ENCODE data around the gene STARD8.
"Not testable (repeated sequence)": the region's sequence is repeated elsewhere in the genome, so short reads cannot be mapped to it uniquely, and the experiment has no call there.

STARD8 gene

DNA sequence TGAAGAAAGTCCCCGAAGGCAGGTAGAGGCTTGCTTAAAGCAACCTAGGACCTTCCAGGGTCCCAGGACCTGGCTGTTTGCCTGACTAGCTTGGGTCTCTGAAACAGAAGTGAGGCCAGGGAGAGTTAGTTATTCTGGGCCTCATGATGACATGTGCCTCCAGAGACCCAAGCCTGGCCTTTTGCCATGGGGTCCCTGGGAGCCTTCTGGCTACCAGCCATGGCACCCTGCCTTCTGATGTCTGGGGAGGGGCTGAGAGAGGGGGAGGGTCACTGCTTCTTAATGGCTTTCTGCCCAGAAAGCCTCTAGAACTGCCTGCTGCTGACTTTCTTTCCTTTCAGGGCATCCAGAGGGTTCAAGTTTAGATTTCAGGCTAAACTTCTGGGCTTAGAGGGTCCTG is 1.0 kb upstream of the STARD8 start:
- H3K4me1 Mint-ChIP-seq (ENCODE audit: low read depth) = no peaks in the 10 kb centered on the region
- H3K4me3 Mint-ChIP-seq = no peak overlapping the region
- H3K27me3 Mint-ChIP-seq (ENCODE audit: low read depth) = peaks cover 4% of the 10 kb centered on the region
- H3K36me3 Mint-ChIP-seq (ENCODE audit: low read depth) = no peaks in the 10 kb centered on the region
- no peak overlapping the region for H3K27ac Mint-ChIP-seq
- H3K9me3 Mint-ChIP-seq = no peaks in the 10 kb centered on the region

DNA sequence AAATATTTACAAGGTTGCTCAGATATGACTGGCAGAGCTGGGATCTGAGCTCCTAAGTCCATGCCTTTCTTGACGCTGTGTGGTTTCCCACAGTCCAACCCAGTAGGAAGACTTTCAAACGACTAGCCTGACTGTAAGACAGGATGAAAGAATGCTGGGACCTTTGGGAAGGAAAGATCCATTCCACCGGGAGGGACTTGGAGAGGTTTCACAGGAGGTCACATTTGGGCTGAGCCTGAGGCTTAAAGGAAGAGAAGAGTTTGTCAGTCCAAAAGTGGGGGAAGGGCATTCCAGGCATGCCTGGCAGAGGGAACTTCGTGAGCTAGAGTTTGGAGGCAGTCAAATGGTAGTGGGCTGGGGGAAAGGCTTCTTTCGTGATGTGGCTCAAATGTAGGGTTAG is 1.5 kb downstream of the STARD8 start:
- no peaks in the 10 kb centered on the region for H3K4me1 Mint-ChIP-seq (ENCODE audit: low read depth)
- no peaks in the 10 kb centered on the region for H3K9me3 Mint-ChIP-seq
- no peak overlapping the region for H3K27ac Mint-ChIP-seq
- peaks cover 4% of the 10 kb centered on the region for H3K27me3 Mint-ChIP-seq (ENCODE audit: low read depth)
- H3K4me3 Mint-ChIP-seq = no peak overlapping the region
- no peaks in the 10 kb centered on the region for H3K36me3 Mint-ChIP-seq (ENCODE audit: low read depth)

DNA sequence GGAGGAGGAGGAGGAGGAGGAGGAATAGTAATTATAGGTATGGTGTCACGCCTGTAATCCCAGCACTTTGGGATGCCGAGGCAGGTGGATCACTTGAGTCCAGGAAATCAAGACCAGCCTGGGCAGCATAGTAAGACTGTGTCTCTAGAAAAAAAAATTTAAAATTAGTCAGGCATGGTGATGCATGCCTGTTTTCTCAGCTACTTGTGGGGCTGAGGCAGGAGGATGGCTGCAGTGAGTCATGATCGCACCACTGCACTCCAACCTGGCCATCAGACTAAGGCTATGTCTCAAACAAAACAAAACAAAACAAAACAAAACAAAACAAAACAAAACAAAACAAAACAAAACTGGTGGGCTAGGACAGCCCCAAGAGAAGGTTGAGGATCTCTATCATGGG is 3.0 kb downstream of the STARD8 start:
- Mint-ChIP-seq H3K27ac (no peak overlapping the region), H3K4me1 (ENCODE audit: low read depth) (no peaks in the 10 kb centered on the region), H3K36me3 (ENCODE audit: low read depth) (no peaks in the 10 kb centered on the region), H3K27me3 (ENCODE audit: low read depth) (peaks cover 4% of the 10 kb centered on the region), H3K4me3 (no peak overlapping the region), H3K9me3 (no peaks in the 10 kb centered on the region)

DNA sequence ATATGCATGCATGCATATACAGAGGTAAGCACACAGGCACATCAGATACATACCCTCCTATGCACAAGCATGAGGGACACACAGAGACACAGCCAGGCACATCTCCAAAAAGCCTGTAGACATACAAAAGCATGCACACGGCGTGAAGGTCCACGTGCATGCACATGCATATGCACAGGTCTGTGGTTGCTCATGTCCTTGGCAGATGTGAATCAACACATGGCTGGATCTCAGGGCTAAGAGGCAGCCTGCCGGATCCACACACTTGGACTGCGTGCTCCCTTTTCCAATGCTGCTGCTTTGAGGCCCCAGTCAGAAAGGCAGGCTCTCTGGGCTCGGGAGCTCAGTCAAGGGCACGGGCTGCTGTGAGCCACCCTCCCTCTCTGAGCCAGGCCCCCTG is 3.6 kb downstream of the STARD8 start:
- Mint-ChIP-seq H3K4me1 (ENCODE audit: low read depth) (no peaks in the 10 kb centered on the region), H3K9me3 (no peaks in the 10 kb centered on the region), H3K27ac (no peak overlapping the region), H3K36me3 (ENCODE audit: low read depth) (no peaks in the 10 kb centered on the region), H3K27me3 (ENCODE audit: low read depth) (peaks cover 4% of the 10 kb centered on the region), H3K4me3 (no peak overlapping the region)

DNA sequence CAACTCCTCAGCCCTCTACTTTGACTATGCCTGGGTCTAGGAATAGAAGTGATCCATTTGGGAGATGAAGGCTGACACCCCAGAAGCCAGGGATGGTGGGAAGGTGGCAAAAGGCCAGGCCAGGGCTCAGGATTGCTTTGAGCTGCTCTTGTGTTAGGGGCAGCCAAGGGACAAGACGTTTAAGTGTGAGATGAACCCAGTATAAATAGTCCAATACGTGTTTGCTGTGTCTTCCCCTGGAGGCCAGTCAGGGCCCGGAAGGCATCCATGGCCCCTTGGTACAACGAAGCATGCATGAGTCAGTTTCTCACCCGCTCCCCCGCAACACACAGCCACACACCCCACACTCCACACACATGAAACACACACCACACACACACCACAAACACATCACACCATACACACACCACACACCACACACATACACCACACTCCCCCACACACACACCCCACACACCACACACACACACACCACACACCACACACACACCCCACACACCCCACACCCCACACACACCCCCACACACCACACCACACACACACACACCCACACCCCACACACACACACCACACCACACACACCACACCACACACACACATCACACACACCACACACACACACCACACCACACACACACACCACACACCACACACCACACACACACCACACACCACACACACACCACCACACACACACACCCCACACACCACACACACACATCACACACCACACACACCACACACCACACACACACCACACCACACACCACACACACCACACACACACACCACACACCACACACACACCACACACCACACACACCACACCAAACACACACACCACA is 5.1 kb downstream of the STARD8 start:
- Mint-ChIP-seq H3K9me3 (no peaks in the 10 kb centered on the region), H3K27me3 (ENCODE audit: low read depth) (peaks cover 4% of the 10 kb centered on the region), H3K4me3 (no peak overlapping the region), H3K36me3 (ENCODE audit: low read depth) (no peaks in the 10 kb centered on the region), H3K27ac (no peak overlapping the region), H3K4me1 (ENCODE audit: low read depth) (no peaks in the 10 kb centered on the region)

DNA sequence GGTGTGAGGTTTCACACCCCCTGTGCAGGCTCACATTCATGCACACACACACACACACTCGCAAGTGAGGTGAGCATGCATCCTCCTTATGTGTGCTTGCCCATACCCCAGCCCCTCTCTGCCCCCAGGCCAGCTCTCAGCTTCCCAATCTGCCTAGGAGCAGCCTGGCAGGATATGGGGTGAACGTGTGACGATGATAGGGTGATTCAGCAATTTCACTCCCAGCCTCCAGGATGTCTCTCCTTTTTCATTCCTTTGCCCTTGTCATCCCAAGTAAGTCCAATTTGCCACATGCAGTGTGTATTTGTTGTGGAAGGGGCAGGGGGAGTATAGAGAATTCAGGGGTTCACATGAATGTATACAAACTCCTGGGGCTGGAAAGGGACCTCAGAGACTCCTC is 7.2 kb downstream of the STARD8 start:
- Mint-ChIP-seq H3K27me3 (ENCODE audit: low read depth) (no peaks in the 10 kb centered on the region), H3K4me3 (no peak overlapping the region), H3K36me3 (ENCODE audit: low read depth) (no peaks in the 10 kb centered on the region), H3K4me1 (ENCODE audit: low read depth) (no peaks in the 10 kb centered on the region), H3K27ac (no peak overlapping the region), H3K9me3 (no peaks in the 10 kb centered on the region)

DNA sequence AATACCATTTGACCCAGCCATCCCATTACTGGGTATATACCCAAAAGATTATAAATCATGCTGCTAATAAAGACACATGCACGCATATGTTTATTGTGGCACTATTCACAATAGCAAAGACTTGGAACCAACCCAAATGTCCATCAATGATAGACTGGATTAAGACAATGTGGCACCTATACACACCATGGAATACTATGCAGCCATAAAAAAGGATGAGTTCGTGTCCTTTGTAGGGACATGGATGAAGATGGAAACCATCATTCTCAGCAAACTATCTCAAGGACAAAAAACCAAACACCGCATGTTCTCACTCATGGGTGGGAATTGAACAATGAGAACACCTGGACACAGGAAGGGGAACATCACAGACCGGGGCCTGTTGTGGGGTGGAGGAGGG is 9.0 kb downstream of the STARD8 start:
- not testable (repeated sequence) for H3K27me3 Mint-ChIP-seq (ENCODE audit: low read depth); H3K4me1 Mint-ChIP-seq (ENCODE audit: low read depth); H3K9me3 Mint-ChIP-seq; H3K4me3 Mint-ChIP-seq; H3K27ac Mint-ChIP-seq; H3K36me3 Mint-ChIP-seq (ENCODE audit: low read depth)

GRCh38 chrX:68658530-68658929 is 11.1 kb downstream of the STARD8 start:
- H3K4me3 Mint-ChIP-seq = no peak overlapping the region
- no peaks in the 10 kb centered on the region for H3K27me3 Mint-ChIP-seq (ENCODE audit: low read depth)
- no peaks in the 10 kb centered on the region for H3K4me1 Mint-ChIP-seq (ENCODE audit: low read depth)
- H3K36me3 Mint-ChIP-seq (ENCODE audit: low read depth) = no peaks in the 10 kb centered on the region
- H3K27ac Mint-ChIP-seq = no peak overlapping the region
- no peaks in the 10 kb centered on the region for H3K9me3 Mint-ChIP-seq

GRCh38 chrX:68659385-68659784 is 11.9 kb downstream of the STARD8 start:
- Mint-ChIP-seq H3K4me1 (ENCODE audit: low read depth) (no peaks in the 10 kb centered on the region), H3K36me3 (ENCODE audit: low read depth) (no peaks in the 10 kb centered on the region), H3K27ac (no peak overlapping the region), H3K9me3 (no peaks in the 10 kb centered on the region), H3K4me3 (no peak overlapping the region), H3K27me3 (ENCODE audit: low read depth) (no peaks in the 10 kb centered on the region)

DNA sequence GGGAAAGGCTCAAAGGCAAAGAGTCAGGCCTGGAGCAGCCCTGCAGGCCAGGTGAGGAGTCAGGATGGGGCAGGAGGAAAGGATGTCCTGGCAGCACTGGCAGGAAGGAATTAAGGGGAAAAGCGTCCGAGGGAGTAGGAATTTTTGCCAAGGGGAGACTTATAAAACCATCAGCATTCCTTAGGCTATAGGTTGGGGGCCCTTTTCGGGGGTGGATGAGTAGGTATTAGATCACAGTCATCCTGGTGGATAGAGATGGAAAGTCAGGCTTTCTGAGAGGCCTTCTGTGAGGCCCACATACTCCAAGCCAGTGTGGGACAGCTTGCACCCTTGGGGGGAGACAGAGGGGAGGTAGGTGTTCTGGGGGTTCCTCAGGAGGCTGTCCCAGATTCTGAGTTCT is 12.3 kb downstream of the STARD8 start:
- H3K27me3 Mint-ChIP-seq (ENCODE audit: low read depth) = no peaks in the 10 kb centered on the region
- no peaks in the 10 kb centered on the region for H3K36me3 Mint-ChIP-seq (ENCODE audit: low read depth)
- no peak overlapping the region for H3K4me3 Mint-ChIP-seq
- H3K4me1 Mint-ChIP-seq (ENCODE audit: low read depth) = no peaks in the 10 kb centered on the region
- no peak overlapping the region for H3K27ac Mint-ChIP-seq
- no peaks in the 10 kb centered on the region for H3K9me3 Mint-ChIP-seq

- no peaks in the 10 kb centered on the region for H3K36me3 Mint-ChIP-seq (ENCODE audit: low read depth)
- no peaks in the 10 kb centered on the region for H3K4me1 Mint-ChIP-seq (ENCODE audit: low read depth)
- no peak overlapping the region for H3K27ac Mint-ChIP-seq
- no peak overlapping the region for H3K4me3 Mint-ChIP-seq
- H3K27me3 Mint-ChIP-seq (ENCODE audit: low read depth) = no peaks in the 10 kb centered on the region
- no peaks in the 10 kb centered on the region for H3K9me3 Mint-ChIP-seq
Measured at GRCh38 chrX:68660746-68661145, 13.3 kb downstream of the STARD8 start.

DNA sequence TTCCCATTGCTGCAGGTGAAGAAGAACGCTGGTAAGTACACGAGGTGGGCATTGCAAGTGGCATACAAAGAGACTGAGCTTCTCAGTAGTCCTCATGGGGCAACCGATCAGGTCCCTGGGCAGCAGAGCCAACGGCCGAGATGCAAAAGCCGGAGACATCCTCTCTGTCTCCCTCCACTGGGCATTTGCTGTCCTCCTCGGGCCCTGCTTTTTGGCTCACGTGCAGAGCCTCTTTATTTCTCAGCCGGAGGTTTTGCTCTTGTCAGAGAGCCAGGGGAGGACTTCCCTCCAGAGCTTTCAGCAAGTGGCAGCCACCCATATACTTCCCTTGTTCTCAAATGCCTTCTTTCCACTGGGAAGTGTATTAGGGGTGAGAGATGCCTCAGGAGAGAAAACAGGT is 18.0 kb downstream of the STARD8 start:
- Mint-ChIP-seq H3K27me3 (ENCODE audit: low read depth) (peaks cover 5% of the 10 kb centered on the region), H3K36me3 (ENCODE audit: low read depth) (no peaks in the 10 kb centered on the region), H3K9me3 (no peaks in the 10 kb centered on the region)

DNA sequence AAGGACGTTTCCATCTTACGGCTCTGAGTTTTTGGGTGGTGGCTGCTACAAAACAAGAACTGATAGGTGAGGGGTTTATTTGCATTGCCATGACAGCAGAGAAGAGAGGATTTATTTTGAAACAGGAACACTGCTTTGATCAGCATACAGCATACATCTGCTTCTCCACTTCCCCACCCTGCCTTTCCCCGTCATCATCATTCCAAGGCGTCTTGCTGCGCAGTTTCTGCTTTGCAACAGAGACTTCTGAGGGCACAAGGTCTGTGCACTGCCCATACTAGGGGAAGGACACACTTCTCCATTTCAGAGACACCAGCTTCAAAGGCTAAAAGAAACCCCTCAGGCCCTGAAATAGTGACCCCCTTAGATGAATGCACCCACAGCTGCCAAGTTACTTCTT is 19.1 kb downstream of the STARD8 start:
- Mint-ChIP-seq H3K27me3 (ENCODE audit: low read depth) (peaks cover 13% of the 10 kb centered on the region), H3K9me3 (no peaks in the 10 kb centered on the region), H3K27ac (no peak overlapping the region), H3K36me3 (ENCODE audit: low read depth) (no peaks in the 10 kb centered on the region), H3K4me3 (no peak overlapping the region), H3K4me1 (ENCODE audit: low read depth) (no peaks in the 10 kb centered on the region)

More for the DNA sequence above, 18.0 kb downstream of the STARD8 start:
- Mint-ChIP-seq H3K27ac (no peak overlapping the region), H3K4me1 (ENCODE audit: low read depth) (no peaks in the 10 kb centered on the region), H3K4me3 (no peak overlapping the region)

- H3K36me3 Mint-ChIP-seq (ENCODE audit: low read depth) = no peaks in the 10 kb centered on the region
- peaks cover 13% of the 10 kb centered on the region for H3K27me3 Mint-ChIP-seq (ENCODE audit: low read depth)
- H3K4me3 Mint-ChIP-seq = no peak overlapping the region
- H3K4me1 Mint-ChIP-seq (ENCODE audit: low read depth) = no peaks in the 10 kb centered on the region
- H3K9me3 Mint-ChIP-seq = no peaks in the 10 kb centered on the region
- no peak overlapping the region for H3K27ac Mint-ChIP-seq
Measured at GRCh38 chrX:68669094-68669860, 21.8 kb downstream of the STARD8 start.

DNA sequence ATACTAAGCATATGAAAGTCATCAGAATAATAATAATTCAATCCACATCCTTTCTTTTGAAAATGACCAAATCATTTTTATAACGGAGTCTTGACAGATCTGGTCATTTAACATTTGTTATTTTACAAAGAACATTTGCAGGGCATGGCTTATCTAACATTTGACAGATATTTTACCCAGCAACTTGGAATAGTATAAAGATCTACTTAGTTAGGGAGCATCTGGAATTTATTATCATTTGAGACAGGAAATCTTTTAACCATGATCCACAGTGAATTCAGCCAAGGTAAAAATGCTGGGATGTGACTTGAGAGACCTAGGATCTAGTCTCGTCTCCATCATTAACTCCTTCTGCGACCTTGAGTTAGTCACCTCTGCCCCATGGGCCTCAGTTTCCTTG is 22.4 kb downstream of the STARD8 start:
- Mint-ChIP-seq H3K4me3 (no peak overlapping the region), H3K4me1 (ENCODE audit: low read depth) (no peaks in the 10 kb centered on the region), H3K9me3 (no peaks in the 10 kb centered on the region), H3K27ac (no peak overlapping the region), H3K27me3 (ENCODE audit: low read depth) (peaks cover 13% of the 10 kb centered on the region), H3K36me3 (ENCODE audit: low read depth) (no peaks in the 10 kb centered on the region)
